Pancreas (tissue), 10 donors: ENCODE results near the gene MIP. TPM values are rescaled to one million over a fixed set of nuclear protein-coding genes. Genes with fewer than 3 reads are reported as not detected.
"Not testable (repeated sequence)": the region's sequence is repeated elsewhere in the genome, so short reads cannot be mapped to it uniquely, and the experiment has no call there.

Experiments used
- ATAC-seq, 4 donors: fragments of 200-7000 bp; cut with Tn5 transposase; one replicate each; pipeline versions ENCODE4 v1.8.0 to v1.9.1; 2020; ENCODE audit warnings: mild to moderate bottlenecking in 4 of 4, moderate library complexity in 4 of 4
- DNase-seq, 6 donors: peaks; one replicate each; pipeline ENCODE4 v3.0.0-alpha.2; 2020
- FAIRE-seq: peaks from 2 replicates; lab custom pipeline; 2012; peaks lifted over from hg19 to GRCh38; lab: Jason Lieb, UNC
- H3K27ac ChIP-seq, 4 donors: fragments of 200-600 bp; sonication (generic); 1 replicate in 3 of 4; 2 replicates in 1 of 4; pipeline versions ENCODE4 v1.5.0 to v1.8.0; 2020
- H3K27me3 ChIP-seq, 4 donors: fragments of 200-600 bp; one replicate each; pipeline ENCODE4 v1.8.0; 2021
- H3K36me3 ChIP-seq, 3 donors: fragments of 200-600 bp; sonication (generic) in 1 of 3; one replicate each; pipeline versions ENCODE4 v1.5.0 to v1.8.0; 2020 to 2021
- H3K4me1 ChIP-seq, 3 donors: fragments of 200-600 bp; one replicate each; pipeline ENCODE4 v1.8.0; 2021
- H3K4me3 ChIP-seq, 4 donors: fragments of 200-600 bp; sonication (generic) in 2 of 4; one replicate each; pipeline versions ENCODE4 v1.5.0 to v1.8.0; 2020 to 2021
- H3K9me3 ChIP-seq, 4 donors: fragments of 200-600 bp; one replicate each; pipeline ENCODE4 v1.8.0; 2021
- WGBS, 2 donors: extraction: QIAGEN DNeasy Blood & Tissue Kit; methylation state at CpG; one replicate each; pipeline ENCODE4 v1.1.7; 2013; 5-methylcytosine and 5-hydroxymethylcytosine counted together
- intact Hi-C, 3 donors: fragments of 100-400 bp; cut with DNase I; formaldehyde crosslinking; loops; one replicate each; pipeline versions ENCODE4 v1.11.1 to v1.14.2; 2022
- polyA plus RNA-seq, 2 donors: library from polyadenylated mRNA; stranded (reverse); fragments of 200-250 nt; gene quantifications; one replicate each; pipeline ENCODE4 v1.2.3, GENCODE V29; 2013
- total RNA-seq, 6 donors: library from RNA; stranded (reverse); fragmentation: NEBNext Ultra II Directional in 4 of 6; extraction: Animal tissue kit (Norgen Biotek cat#: 25700) in 4 of 6; gene quantifications; one replicate each; pipeline versions ENCODE4 v1.2.1 to v1.2.4, GENCODE V29; 2021 to 2023
- TF ChIP-seq, protein P1 (sequence below), 4 donors: fragments of 200-600 bp; sonication (generic) in 3 of 4; IDR thresholded peaks; one replicate each; pipeline versions ENCODE4 v1.5.0 to v1.8.0; 2021; ENCODE audit warnings: antibody characterized with exemption in 4 of 4
- donor health status: healthy with polysubstance abuse.
- donor health status: DM: no; HTN: no; CAD: no; lungs with moderate emphysema.
- donor health status: DM: no; HTN: no; CAD: no.
- donor health status: control.
- donor health status: control.
- donor health status: Bipolar disorder and iron deficiency.
- donor health status: DM: yes; HTN: yes; CAD: no.
- donor health status: DM: no; HTN: no; CAD: no.
- donor health status: DM: no; HTN: no; CAD: no.
- donor health status: DM: yes; HTN: yes; CAD: no.

The MIP gene
- total RNA-seq (not detected), polyA plus RNA-seq (not detected)

DNA sequence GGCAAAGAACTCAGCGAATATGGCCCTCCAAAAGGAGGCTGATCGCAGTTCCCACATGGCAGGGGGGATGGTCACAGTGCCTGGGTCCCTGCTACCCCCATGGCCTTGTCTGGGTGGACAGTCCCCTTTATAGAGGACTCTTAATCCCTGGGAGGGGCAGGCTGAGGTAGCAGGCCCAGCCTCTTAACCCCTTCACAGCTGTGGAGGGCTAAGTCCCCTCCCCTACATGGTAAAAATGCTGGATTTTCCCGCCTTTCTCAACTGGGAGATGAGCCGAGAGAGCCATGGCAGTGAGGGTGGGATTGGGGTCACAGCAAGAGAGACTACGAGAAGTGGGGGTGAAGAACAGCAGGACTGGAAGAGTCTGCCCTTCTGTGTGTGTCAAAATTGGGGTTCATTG, at the start of gene MIP:
TSS of gene MIP (minus strand) at position 101 of the 400 bp plus-strand sequence. CDS start at position 57, 44 bp downstream.
- no peaks in the 10 kb centered on the region for H3K9me3 ChIP-seq
- H3K27ac ChIP-seq: no peak within 1 kb of the TSS
- WGBS, 2 donors: 86 to 90% methylated on average over 5 of the region's 5 CpGs
- H3K4me3 ChIP-seq: no peak within 1 kb of the TSS
- TF ChIP-seq, protein P1, sequence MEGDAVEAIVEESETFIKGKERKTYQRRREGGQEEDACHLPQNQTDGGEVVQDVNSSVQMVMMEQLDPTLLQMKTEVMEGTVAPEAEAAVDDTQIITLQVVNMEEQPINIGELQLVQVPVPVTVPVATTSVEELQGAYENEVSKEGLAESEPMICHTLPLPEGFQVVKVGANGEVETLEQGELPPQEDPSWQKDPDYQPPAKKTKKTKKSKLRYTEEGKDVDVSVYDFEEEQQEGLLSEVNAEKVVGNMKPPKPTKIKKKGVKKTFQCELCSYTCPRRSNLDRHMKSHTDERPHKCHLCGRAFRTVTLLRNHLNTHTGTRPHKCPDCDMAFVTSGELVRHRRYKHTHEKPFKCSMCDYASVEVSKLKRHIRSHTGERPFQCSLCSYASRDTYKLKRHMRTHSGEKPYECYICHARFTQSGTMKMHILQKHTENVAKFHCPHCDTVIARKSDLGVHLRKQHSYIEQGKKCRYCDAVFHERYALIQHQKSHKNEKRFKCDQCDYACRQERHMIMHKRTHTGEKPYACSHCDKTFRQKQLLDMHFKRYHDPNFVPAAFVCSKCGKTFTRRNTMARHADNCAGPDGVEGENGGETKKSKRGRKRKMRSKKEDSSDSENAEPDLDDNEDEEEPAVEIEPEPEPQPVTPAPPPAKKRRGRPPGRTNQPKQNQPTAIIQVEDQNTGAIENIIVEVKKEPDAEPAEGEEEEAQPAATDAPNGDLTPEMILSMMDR (IDR thresholded peaks at IDR 0.05): no peak
- intact Hi-C loops: loop anchor here in 1 of 3 donors (10.0 kb wide), 1 partner anchor 330 kb away; the partner anchor contains the start of gene ESYT1
- ATAC-seq (no peak), FAIRE-seq (no peak), DNase-seq (no peak)
- H3K4me1 ChIP-seq: peaks cover 0 to 4% (median 0%) of the 10 kb centered on the region in 3 donors
- H3K36me3 ChIP-seq: no peaks in the 10 kb centered on the region
- no peaks in the 10 kb centered on the region for H3K27me3 ChIP-seq

DNA sequence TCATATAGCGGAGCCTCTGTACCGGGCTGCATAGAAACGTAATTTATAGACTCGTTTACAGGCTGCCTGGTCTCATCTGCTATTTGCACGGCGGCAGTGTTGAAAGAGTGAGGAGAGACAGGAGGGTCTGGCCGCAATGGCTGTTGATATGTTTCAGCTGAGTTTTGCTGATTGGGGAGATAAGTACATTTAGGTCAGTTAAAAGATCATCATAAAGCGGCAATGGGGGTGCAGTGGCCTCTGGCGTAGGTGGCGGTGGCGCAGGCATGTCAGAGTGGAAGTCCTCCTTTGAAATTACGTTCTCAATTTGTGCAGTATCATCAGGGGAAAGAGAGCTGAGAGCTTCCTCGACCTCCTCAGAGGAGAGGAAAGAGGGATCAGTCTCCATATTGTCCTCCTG, 45.4 kb upstream of the MIP start:
- H3K27ac ChIP-seq, H3K27me3 ChIP-seq, intact Hi-C loops, H3K4me3 ChIP-seq, ATAC-seq, H3K9me3 ChIP-seq, FAIRE-seq, DNase-seq, H3K4me1 ChIP-seq, H3K36me3 ChIP-seq: not testable (repeated sequence)
- 85% methylated on average over 13 of the region's 13 CpGs for WGBS, 2 donors

DNA sequence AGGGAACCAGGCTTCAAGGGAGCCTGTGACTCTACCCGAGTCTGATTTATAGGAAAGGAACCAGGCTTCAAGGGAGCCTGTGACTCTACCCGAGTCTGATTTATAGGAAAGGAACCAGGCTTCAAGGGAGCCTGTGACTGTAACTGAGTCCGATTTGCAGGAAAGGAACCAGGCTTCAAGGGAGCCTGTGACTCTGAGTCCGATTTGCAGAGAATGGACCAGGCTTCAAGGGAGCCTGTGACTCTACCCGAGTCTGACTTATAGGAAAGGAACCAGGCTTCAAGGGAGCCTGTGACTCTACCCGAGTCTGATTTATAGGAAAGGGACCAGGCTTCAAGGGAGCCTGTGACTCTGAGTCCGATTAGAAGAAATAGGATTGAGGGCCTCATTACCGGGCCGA, 45.0 kb upstream of the MIP start:
- H3K36me3 ChIP-seq, ATAC-seq, H3K27me3 ChIP-seq, H3K9me3 ChIP-seq, FAIRE-seq, H3K27ac ChIP-seq, H3K4me3 ChIP-seq, intact Hi-C loops, DNase-seq, H3K4me1 ChIP-seq: not testable (repeated sequence)
- 78 to 82% methylated on average over 9 of the region's 9 CpGs for WGBS, 2 donors

DNA sequence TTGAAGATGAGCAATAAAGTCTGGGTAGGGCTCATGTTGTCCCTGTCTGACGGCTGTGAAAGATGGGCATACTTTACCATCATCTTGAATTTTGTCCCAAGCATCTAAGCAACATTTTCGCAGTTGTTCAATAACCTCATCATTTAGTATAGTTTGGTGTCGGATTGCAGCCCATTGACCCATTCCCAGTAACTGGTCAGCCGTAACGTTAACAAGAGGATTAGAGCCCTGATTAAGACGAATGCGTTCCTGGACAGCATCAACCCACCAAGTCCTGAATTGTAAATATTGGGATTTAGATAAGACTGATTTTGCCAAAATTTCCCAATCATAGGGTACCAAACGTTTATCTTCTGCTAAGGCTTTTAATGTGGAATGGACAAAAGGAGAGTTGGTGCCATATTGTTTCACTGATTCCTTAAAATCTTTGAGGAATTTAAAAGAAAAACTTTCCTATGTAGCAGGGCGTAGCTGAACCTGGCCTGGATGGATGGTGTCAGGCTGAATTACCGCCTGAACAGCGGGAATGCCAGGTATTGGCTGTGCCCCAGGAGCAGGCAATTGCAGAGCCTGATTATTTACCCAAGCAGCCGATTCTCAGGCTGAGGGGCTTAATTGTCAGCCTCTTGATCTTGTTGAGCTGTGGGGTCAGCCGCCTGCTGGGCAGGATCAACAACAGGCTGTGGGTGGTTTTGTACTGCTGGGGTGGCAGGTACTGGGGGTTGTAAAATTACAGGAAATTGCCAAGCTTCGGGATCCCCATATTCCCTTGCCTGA, 43.9 kb upstream of the MIP start:
- H3K27me3 ChIP-seq, ATAC-seq, H3K4me1 ChIP-seq, intact Hi-C loops, H3K4me3 ChIP-seq, H3K36me3 ChIP-seq, H3K9me3 ChIP-seq, H3K27ac ChIP-seq, DNase-seq, FAIRE-seq: not testable (repeated sequence)
- WGBS, 2 donors: 67 to 71% methylated on average over 14 of the region's 14 CpGs

DNA sequence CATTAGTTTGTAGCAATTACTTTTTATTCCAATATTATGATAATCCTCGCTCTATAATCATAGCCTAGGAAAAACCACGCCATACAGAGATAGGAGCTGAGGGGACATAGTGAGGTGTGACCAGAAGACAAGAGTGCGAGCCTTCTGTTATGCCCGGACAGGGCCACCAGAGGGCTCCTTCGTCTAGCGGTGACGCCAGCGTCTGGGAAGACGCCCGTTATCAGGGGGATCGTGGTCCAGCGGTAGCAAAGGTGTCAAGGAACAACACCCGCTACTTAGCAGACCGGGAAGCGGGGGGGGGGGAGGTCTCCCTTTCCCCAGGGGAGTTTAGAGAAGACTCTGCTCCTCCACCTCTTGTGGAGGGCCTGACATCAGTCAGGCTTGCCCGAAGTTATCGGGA, 42.2 kb upstream of the MIP start:
- H3K36me3 ChIP-seq, H3K4me1 ChIP-seq, H3K27ac ChIP-seq, intact Hi-C loops, ATAC-seq, H3K27me3 ChIP-seq, H3K9me3 ChIP-seq, FAIRE-seq, H3K4me3 ChIP-seq: not testable (repeated sequence)
- 12 to 17% methylated on average over 13 to 17 of the region's 17 CpGs for WGBS, 2 donors
- TF ChIP-seq, protein P1 (IDR thresholded peaks at IDR 0.05): peak in 3 of 4 donors; percentile 15 to 24 (median 18)
- DNase-seq: peak; percentile 36 to 84 (median 58)

DNA sequence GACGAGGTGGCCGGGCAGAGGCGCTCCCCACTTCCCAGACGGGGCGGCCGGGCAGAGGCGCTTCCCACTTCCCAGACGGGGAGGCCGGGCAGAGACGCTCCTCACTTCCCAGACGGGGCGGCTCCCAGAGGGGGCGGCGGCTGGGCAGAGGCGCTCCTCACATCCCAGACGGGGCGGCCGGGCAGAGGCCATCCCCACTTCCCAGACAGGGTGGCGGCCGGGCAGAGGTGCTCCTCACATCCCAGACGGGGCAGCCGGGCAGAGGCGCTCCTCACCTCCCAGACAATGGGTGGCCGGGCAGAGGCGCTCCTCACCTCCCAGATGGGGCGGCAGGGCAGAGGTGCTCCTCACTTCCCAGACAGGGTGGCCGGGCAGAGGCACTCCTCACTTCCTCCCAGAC, 40.0 kb upstream of the MIP start:
- FAIRE-seq, H3K36me3 ChIP-seq, H3K27ac ChIP-seq, H3K4me1 ChIP-seq, H3K4me3 ChIP-seq, H3K9me3 ChIP-seq, intact Hi-C loops, ATAC-seq, H3K27me3 ChIP-seq: not testable (repeated sequence)
- peak in 1 of 6 donors; percentile 69 for DNase-seq
- WGBS, 2 donors: 95 to 96% methylated on average over 20 to 27 of the region's 27 CpGs

DNA sequence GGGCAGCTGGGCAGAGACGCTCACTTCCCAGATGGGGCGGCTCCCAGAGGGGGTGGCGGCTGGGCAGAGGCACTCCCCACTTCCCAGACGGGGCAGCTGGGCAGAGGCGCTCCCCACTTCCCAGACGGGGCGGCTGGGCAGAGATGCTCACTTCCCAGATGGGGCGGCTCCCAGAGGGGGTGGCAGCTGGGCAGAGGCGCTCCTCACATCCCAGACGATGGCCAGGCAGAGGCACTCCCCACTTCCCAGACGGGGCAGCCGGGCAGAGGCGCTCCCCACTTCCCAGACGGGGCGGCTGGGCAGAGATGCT, 39.6 kb upstream of the MIP start:
- intact Hi-C loops, FAIRE-seq, H3K36me3 ChIP-seq, H3K9me3 ChIP-seq, H3K27ac ChIP-seq, DNase-seq, H3K4me1 ChIP-seq, H3K4me3 ChIP-seq, H3K27me3 ChIP-seq, ATAC-seq: not testable (repeated sequence)
- WGBS, 2 donors: 94% methylated on average over 15 of the region's 15 CpGs

DNA sequence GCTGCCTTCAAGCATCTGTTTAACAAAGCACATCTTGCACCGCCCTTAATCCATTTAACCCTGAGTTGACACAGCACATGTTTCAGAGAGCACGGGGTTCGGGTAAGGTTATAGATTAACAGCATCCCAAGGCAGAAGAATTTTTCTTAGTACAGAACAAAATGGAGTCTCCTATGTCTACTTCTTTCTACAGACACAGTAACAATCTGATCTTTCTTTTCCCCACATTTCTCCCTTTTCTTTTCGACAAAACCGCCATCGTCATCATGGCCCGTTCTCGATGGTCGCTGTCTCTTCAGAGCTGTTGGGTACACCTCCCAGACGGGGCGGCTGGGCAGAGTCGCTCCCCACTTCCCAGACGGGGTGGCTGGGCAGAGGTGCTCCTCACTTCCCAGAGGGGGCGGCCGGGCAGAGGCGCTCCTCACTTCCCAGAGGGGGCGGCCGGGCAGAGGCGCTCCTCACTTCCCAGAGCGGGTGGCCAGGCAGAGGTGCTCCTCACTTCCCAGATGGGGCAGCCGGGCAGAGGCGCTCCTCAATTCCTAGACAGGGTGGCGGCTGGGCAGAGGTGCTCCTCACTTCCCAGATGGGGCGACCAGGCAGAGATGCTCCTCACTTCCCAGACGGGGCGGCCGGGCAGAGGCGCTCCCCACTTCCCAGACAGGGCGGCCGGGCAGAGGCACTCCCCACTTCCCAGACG, 39.1 kb upstream of the MIP start:
- WGBS, 2 donors: 86 to 87% methylated on average over 29 to 31 of the region's 31 CpGs
- H3K4me3 ChIP-seq, FAIRE-seq, ATAC-seq, H3K27me3 ChIP-seq, intact Hi-C loops, H3K27ac ChIP-seq, H3K36me3 ChIP-seq, H3K4me1 ChIP-seq, H3K9me3 ChIP-seq: not testable (repeated sequence)
- DNase-seq: peak in 1 of 6 donors; percentile 64
